Measurements from ENCODE around the gene C4orf50.

Gene C4orf50

DNA sequence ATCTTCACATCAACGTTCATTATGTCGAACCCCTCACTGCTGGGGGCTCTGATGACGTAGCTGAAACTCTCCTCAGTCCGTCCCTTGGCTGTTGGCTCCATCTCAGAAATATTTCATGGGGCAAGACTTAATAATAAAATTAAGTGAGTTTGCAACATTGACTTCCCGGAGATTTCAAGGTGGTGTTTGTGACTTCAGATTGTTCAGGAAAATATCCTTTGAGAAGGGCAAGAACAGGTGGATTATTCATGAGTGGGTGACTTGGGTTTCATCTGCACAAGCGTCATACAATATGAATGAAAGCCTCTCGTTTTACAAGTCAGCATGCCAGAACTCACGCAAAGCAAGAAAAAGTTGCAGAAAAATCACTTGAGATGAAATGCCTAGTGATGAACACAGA, at the start of gene C4orf50:
C4orf50 (minus strand) TSS at position 101 of the 400 bp plus-strand sequence.
- DNase-seq = no peak

- DNase-seq = no peak
These were observed 47.8 kb upstream of the C4orf50 start for GRCh38 chr4:6065934-6066590.

- no peak for DNase-seq
These were observed 46.9 kb upstream of the C4orf50 start for GRCh38 chr4:6065166-6065565.

GRCh38 chr4:6064383-6064782, 46.2 kb upstream of the C4orf50 start:
- DNase-seq = no peak

- no peak for DNase-seq
These were observed 45.5 kb upstream of the C4orf50 start for GRCh38 chr4:6063684-6064083.

DNA sequence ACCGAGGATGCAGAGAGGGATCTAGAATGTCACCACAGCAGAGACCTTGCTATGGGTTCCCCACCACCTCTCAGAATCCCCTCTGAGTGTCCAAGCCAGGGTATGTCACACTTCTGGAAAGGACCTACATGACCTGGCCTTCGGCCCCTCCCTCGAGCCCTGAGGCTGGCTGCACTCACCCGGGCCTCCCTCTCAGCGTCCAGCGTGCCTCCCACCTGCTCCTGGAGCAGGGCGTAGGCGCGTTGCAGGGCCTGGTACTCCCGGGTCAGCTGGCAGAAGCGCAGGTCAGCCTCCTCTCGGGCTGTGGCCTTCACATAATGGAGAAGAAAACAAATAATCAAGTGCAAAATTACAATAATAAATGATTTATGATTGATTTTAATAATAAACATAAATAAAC, 43.9 kb upstream of the C4orf50 start:
- no peak for DNase-seq

DNA sequence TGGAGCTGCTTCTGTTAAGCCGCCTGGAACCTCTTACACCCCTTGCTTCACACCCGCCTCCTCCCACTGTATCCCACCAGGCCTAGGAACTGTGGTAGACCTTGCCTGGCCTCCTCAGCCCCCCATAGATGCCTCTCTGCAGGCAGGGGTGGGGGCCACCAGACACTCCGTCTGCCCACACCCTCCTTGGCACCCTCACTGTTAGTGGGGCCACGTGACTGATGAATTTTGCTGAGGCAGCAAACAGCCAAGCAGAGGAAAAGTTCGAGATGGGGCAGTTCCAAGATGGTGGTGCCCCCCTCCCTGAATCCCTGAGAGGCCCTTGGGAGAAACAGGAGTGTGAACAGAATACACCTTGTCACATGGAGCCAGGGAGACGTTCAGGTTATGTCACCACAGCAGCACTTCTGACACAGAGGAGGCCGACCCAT, 41.2 kb upstream of the C4orf50 start:
- no peak for DNase-seq

- no peak for DNase-seq
These were observed 40.5 kb upstream of the C4orf50 start for GRCh38 chr4:6058531-6059374.

DNA sequence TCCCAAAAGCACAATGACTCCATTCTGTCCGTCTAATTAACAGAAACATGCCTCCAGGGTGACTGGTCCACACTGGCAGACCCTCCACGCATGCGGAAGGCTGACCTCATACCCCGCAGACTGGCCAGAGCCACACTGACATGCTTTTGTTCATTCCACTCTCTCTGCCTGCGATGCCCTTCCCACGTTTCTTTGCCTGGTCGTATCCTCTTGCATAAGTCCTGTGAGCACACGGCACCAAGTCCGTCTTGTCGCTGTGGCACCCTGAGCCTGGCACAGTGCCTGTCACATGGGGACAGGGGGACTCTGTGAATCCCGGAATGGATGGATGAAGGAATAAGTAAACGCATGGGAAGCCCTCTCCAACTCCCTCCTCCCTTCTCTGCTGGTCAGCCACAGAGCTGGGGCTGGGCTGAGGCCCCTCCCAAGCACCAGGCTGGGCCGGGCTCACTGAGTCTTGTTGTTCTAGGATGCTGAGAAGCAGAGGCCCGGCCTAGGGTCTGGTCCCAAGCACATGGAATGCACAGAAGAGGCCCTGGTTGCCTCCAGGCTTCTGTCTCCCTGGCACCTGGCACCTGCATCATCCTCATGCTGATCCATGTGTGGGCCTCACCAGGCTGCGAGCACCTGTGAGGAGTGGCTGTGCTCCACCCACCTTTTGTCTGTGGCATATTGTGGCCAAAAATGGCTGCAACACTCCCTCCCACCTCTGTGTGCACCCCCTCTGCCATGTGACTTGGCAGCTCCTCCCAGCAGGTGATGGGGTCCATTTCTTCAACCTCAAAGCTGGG, 38.9 kb upstream of the C4orf50 start:
- no peak for DNase-seq

- no peak for DNase-seq
These were observed 37.2 kb upstream of the C4orf50 start for GRCh38 chr4:6055436-6055835.

DNA sequence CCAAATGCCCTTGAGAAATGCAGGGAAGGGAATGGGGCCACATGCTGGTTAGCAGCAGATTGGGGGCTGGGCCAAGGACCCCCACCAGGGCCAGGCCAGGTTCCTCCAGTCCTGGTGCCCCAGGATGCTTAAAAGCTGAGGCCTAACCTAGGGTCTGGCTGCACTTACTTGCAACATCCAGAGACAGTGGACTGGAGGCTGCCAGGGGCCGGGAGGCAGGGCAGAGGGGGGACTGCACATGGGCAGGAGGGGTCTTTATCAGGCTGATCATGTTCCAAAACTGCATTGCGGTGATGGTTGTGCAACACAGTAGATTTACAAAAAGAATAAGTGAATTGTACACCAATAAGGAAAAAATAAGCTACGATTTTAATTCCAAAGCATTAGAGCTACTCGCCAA, 36.8 kb upstream of the C4orf50 start:
- no peak for DNase-seq

DNA sequence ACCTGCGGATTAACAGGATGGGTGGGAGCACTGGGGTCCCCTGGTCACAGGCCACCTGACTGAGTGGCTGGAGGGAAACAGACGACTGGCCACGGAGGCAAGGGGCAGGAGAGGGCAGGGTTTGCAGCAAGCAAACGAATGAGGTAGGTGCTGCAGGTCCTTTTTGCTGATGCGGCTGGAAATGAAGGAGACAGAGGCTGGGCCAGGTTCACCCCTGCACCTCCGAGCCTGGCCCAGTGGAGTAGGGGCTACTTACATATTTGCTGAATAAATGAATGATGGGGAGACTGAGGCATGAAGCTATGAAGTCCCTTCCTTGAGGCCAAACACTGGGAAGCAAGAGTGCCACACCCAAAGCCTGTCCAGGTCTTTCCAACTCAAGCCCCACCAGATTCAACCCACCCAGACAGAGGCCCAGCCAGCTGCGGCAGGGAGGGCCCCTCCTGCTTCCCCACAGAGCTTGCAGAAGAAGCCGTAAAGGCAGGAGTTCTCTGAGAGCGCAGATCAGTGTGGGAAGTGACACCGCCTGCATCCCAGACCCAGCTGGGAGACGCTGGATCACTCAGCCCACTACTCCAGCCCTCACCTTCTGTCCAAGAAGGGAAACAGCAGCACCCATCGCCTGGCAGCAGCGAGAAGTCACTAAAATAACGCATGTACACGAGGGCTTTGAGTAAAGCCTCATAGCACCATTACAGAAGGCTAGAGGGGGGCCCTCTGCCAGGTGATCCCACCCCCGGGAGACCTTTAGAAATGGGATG, 36.1 kb upstream of the C4orf50 start:
- no peak for DNase-seq

GRCh38 chr4:6052679-6053078, 34.4 kb upstream of the C4orf50 start:
- no peak for DNase-seq

DNA sequence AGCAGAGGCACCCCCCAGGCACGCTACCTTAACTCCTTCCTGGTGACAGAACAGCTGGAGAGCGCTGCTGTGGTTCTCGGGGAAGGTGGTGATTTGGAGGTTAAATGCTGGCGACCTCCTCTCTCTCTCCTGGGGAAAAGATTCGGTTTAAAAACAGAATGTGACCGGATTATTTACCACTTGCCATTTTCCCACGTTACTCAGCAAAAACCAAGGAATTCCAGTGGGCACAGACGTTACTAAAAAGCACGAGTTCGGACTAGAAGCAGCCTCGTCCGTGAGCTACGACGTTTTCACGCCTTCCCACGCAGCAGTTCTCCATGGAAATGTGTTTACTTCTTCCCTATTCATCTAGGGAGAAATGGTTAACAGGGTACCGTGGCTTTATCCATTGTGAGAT, 32.3 kb upstream of the C4orf50 start:
- no peak for DNase-seq

DNA sequence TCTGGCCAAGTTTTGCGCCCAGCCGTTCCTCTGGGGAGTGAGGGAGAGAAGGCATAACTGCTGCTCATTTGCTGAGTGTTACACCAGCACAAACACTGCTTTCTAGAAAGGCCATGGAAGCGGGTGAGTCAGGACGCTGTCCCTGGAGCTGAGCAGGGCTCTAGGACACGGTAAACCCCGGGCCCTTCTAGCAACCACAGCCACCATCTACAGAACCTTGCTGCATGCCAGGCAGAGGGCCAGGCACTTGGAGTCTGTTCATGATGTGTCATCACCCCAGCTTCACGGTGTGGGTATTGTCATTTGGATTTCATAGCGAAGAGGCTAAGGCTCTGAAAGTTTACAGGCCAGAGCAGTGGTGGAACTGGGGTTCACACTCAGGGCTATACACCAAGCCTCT, 31.8 kb upstream of the C4orf50 start:
- no peak for DNase-seq

DNA sequence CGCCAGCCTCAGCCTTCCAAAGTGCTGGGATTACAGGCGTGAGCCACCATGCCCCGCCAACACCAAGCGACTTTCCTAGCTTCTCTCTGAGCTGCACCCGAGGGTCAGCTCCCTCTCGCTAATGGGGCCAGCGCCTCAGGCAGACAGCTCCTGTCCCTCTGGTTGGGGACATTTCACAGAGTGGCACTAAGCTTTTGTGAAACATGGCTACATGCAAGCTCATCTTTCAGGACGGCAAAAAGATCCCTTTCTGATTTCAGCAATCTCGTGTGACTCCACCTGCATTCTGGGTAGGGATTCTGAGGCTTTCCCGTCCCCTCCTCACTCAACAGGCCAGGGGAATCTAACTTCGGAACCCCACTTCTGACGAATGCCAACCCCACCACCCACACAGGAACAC, 31.0 kb upstream of the C4orf50 start:
- DNase-seq = no peak

GRCh38 chr4:6048537-6048936, 30.3 kb upstream of the C4orf50 start:
- no peak for DNase-seq

- DNase-seq = no peak
These were observed 29.0 kb upstream of the C4orf50 start for GRCh38 chr4:6047130-6047673.

DNA sequence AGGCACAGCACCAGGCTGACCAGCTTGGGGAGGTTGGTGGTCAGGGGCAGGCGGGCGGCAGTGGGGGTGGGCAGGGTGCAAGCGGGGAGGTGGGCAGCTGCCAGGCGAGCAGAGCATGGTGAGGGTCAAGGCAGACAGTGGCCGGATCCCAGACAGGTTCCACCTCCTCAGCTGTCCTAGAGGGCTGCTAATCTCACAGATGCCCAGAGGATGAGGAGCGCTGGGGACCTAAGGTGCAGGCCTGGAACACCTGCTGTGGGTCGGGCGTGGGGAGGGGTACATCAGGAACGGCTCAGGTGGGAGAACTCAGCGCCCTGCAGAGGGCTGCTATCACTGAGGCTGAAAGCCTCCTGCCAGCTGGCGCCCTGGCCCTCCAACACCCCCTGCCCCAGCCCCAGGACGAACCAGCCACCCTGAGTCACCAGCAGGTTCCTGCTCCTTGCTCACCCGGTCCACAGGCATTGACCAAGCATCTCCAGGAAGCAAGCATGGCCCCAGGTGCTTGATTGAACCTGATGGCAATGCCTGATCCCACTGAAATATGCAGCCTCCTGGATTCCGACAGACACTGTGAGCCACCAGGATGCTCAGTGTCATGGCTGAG, 28.4 kb upstream of the C4orf50 start:
- no peak for DNase-seq

GRCh38 chr4:6044805-6045204, 26.6 kb upstream of the C4orf50 start:
- no peak for DNase-seq

DNA sequence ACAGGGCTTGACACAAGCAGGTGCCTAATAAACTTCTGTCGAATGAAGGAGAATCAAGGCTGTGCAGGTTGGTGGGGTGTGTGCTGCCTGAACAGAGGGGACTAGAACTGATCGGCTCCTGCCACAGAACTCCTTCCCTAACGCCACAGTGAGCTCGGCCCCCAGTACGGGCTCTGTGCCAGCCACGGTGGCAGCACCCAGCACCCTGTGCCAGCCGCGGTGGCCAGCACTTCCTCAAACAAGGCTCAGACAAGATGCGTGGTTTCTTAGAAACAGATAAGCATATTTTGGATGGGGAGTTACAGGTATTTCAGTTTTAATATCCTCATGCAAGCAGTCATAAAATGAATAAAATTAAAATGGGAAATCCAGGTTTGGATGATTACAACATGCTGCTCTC, 26.0 kb upstream of the C4orf50 start:
- DNase-seq = no peak

DNA sequence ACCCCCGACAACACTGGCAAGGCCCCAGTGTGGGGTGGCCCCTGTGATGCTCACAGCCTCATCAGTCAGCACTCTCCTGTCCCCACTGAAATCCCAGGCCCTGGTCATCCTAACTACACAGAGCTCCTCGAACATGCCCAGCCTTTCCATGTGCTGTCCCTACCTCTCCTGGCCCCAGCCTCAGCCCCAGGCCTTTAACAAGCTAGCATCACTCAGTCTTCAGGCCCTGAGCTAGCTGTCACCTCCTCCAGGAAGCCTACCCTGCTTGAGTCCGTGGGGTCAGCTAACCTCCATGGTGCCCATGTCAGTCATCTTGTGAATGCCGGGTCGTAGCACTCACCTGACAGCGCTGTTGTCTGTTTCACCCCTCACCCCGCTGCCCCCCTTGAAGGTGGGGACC, 25.6 kb upstream of the C4orf50 start:
- DNase-seq = no peak

All from NCI-H774 (cell line).